Activated CD8-positive, alpha-beta T cell treated with anti-CD3 and anti-CD28 coated beads for 36 hours (primary cell): ENCODE data around the gene EIF1AD. TPM values are rescaled to one million over a fixed set of nuclear protein-coding genes. Genes with fewer than 3 reads are reported as not detected.

Experiments used
- ATAC-seq: fragments of 200-7000 bp; cut with Tn5 transposase; one replicate; pipeline ENCODE4 v1.10.0; 2021; ENCODE audit warnings: mild to moderate bottlenecking, moderate library complexity
- CTCF ChIA-PET: fragments of 350-600 bp; sonication (Branson Sonifier 250); formaldehyde crosslinking; loops from one replicate; lab custom pipeline; 2021; ENCODE audit warnings: antibody characterized with exemption; lab: Charles Lee
- POLR2A ChIA-PET: fragments of 350-600 bp; sonication (Branson Sonifier 250); formaldehyde crosslinking; loops from one replicate; lab custom pipeline; 2021; ENCODE audit warnings: antibody characterized with exemption; lab: Charles Lee
- DNase-seq: peaks from one replicate; pipeline ENCODE4 v3.0.0-alpha.2; 2020
- H3K27ac Mint-ChIP-seq: one replicate; pipeline ENCODE4 v1.8.0; 2021; ENCODE audit warnings: mild to moderate bottlenecking, mixed read lengths
- H3K27me3 Mint-ChIP-seq: one replicate; pipeline ENCODE4 v1.8.0; 2021; ENCODE audit warnings: mixed read lengths
- H3K36me3 Mint-ChIP-seq: one replicate; pipeline ENCODE4 v1.8.0; 2021; ENCODE audit warnings: low read depth, mixed read lengths
- H3K4me1 Mint-ChIP-seq: one replicate; pipeline ENCODE4 v1.8.0; 2021; ENCODE audit warnings: low read depth, mixed read lengths
- H3K4me3 Mint-ChIP-seq: one replicate; pipeline ENCODE4 v1.8.0; 2021; ENCODE audit warnings: mild to moderate bottlenecking, moderate library complexity, mixed read lengths
- H3K9me3 Mint-ChIP-seq: one replicate; pipeline ENCODE4 v1.8.0; 2021; ENCODE audit warnings: mixed read lengths
- intact Hi-C: fragments of 100-400 bp; cut with micrococcal nuclease; formaldehyde crosslinking; loops from one replicate; pipeline ENCODE4 v1.10.0; 2022
- total RNA-seq, 2 experiments: library from RNA; stranded (reverse); gene quantifications; one replicate each; pipeline ENCODE4 v1.2.3, GENCODE V29; 2021
- TF ChIP-seq, protein P1 (sequence below): fragments of 200-600 bp; IDR thresholded peaks from one replicate; pipeline ENCODE4 v1.8.0; 2022; ENCODE audit warnings: antibody characterized with exemption, mild to moderate bottlenecking

The EIF1AD gene
- total RNA-seq, 2 experiments from 2014 or later = 44.4 to 45.6 TPM

- H3K9me3 Mint-ChIP-seq = no peaks in the 10 kb centered on the region
- H3K27ac Mint-ChIP-seq = peak overlapping the region; percentile 0
- H3K27me3 Mint-ChIP-seq = no peaks in the 10 kb centered on the region
- CTCF ChIA-PET = interaction anchor here (1.6 to 3.0 kb wide), 2 partner anchors 20 to 84 kb away, joined by 4 to 9 read pairs; no protein-coding TSS in a partner anchor
- peaks cover 57% of the 10 kb centered on the region for H3K36me3 Mint-ChIP-seq
- DNase-seq = no peak
- H3K4me3 Mint-ChIP-seq = no peak overlapping the region
- POLR2A ChIA-PET = interaction anchor here (1.6 to 1.9 kb wide), 2 partner anchors 10 to 61 kb away, joined by 4 to 5 read pairs; no protein-coding TSS in a partner anchor
- H3K4me1 Mint-ChIP-seq = peaks cover 3% of the 10 kb centered on the region
- ATAC-seq = no peak
- intact Hi-C loops = loop anchor here (10.0 kb wide), 1 partner anchor 74 kb away; the partner anchor contains the start of gene CCDC85B
- TF ChIP-seq, protein P1, sequence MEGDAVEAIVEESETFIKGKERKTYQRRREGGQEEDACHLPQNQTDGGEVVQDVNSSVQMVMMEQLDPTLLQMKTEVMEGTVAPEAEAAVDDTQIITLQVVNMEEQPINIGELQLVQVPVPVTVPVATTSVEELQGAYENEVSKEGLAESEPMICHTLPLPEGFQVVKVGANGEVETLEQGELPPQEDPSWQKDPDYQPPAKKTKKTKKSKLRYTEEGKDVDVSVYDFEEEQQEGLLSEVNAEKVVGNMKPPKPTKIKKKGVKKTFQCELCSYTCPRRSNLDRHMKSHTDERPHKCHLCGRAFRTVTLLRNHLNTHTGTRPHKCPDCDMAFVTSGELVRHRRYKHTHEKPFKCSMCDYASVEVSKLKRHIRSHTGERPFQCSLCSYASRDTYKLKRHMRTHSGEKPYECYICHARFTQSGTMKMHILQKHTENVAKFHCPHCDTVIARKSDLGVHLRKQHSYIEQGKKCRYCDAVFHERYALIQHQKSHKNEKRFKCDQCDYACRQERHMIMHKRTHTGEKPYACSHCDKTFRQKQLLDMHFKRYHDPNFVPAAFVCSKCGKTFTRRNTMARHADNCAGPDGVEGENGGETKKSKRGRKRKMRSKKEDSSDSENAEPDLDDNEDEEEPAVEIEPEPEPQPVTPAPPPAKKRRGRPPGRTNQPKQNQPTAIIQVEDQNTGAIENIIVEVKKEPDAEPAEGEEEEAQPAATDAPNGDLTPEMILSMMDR = no peak
Observed at GRCh38 chr11:65968600-65969482, 33.1 kb downstream of the EIF1AD start.

GRCh38 chr11:65967329-65967934 is 34.5 kb downstream of the EIF1AD start:
- intact Hi-C loops = loop anchor here (10.0 kb wide), 1 partner anchor 73 kb away; the partner anchor contains the start of gene CCDC85B
- H3K36me3 Mint-ChIP-seq = peaks cover 57% of the 10 kb centered on the region
- POLR2A ChIA-PET = no interaction called here
- H3K4me1 Mint-ChIP-seq = peaks cover 15% of the 10 kb centered on the region
- DNase-seq = no peak
- ATAC-seq = no peak
- H3K27me3 Mint-ChIP-seq = no peaks in the 10 kb centered on the region
- no peak overlapping the region for H3K4me3 Mint-ChIP-seq
- H3K27ac Mint-ChIP-seq = no peak overlapping the region
- CTCF ChIA-PET = interaction anchor here (1.5 to 3.0 kb wide), 2 partner anchors 79 to 83 kb away, joined by 3 to 9 read pairs; partner anchors contain the start of gene FIBP
- H3K9me3 Mint-ChIP-seq = no peaks in the 10 kb centered on the region
- TF ChIP-seq, protein P1 = no peak

- no peak for DNase-seq
- Mint-ChIP-seq H3K36me3 (peaks cover 59% of the 10 kb centered on the region), H3K9me3 (no peaks in the 10 kb centered on the region), H3K27ac (no peak overlapping the region), H3K27me3 (no peaks in the 10 kb centered on the region), H3K4me3 (no peak overlapping the region), H3K4me1 (peaks cover 21% of the 10 kb centered on the region)
- TF ChIP-seq, protein P1 = no peak
- CTCF ChIA-PET = interaction anchor here (1.5 kb wide), 1 partner anchor 77 kb away, joined by 3 read pairs; the partner anchor contains the start of gene FIBP
- intact Hi-C loops = loop anchor here (10.0 kb wide), 1 partner anchor 71 kb away; the partner anchor contains the start of gene CCDC85B
- POLR2A ChIA-PET = interaction anchor here (1.4 to 1.6 kb wide), 2 partner anchors 9 to 74 kb away, joined by 4 to 5 read pairs; no protein-coding TSS in a partner anchor
- ATAC-seq = no peak
Observed at GRCh38 chr11:65965986-65966762, 35.8 kb downstream of the EIF1AD start.

DNA sequence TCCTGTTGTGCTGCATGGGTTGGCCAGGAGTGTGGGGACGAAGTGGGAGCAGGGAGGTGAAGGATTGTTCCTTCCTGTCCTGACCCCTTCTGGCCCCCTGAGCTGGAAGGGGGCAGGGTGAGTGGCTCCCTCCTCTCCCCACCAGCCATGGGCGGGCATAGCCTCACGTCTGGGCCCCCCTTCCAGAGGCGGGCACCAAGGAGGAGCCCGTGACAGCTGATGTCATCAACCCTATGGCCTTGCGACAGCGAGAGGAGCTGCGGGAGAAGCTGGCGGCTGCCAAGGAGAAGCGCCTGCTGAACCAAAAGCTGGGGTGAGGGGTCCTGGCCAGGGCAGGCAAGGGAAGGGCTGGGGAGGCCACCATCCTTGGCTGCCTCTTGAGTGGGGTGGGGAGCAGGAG is 37.1 kb downstream of the EIF1AD start:
- CTCF ChIA-PET = interaction anchor here (0.9 to 2.2 kb wide), 3 partner anchors 21 to 80 kb away, joined by 3 to 8 read pairs (median 5); partner anchors contain the start of gene FIBP
- H3K36me3 Mint-ChIP-seq = peaks cover 53% of the 10 kb centered on the region
- H3K27me3 Mint-ChIP-seq = no peaks in the 10 kb centered on the region
- DNase-seq = no peak
- POLR2A ChIA-PET = interaction anchor here (0.9 to 1.6 kb wide), 2 partner anchors 35 to 73 kb away, joined by 3 to 5 read pairs; no protein-coding TSS in a partner anchor
- TF ChIP-seq, protein P1 = no peak
- ATAC-seq = no peak
- H3K9me3 Mint-ChIP-seq = no peaks in the 10 kb centered on the region
- H3K27ac Mint-ChIP-seq = no peak overlapping the region
- intact Hi-C loops = loop anchor here (10.0 kb wide), 1 partner anchor 70 kb away; the partner anchor contains the start of gene CCDC85B
- H3K4me3 Mint-ChIP-seq = no peak overlapping the region
- peaks cover 28% of the 10 kb centered on the region for H3K4me1 Mint-ChIP-seq
